PC-3 (cell line): ENCODE measurements around the gene PDE11A. TPM values are rescaled to one million over a fixed set of nuclear protein-coding genes. Genes with fewer than 3 reads are reported as not detected.

Source experiments
- ATAC-seq: fragments of 200-7000 bp; cut with Tn5 transposase; 2 replicates; pipeline ENCODE4 v1.9.1; 2020; ENCODE audit warnings: mild to moderate bottlenecking, moderate library complexity
- BruUV-seq: library from RNA; stranded (reverse); fragments of 400-500 nt; replicated peaks from 2 replicates; lab custom pipeline; 2021; lab: Mats Ljungman, UMichigan
- CTCF ChIA-PET: fragments of 300-600 bp; sonication (Branson Sonifier 250); formaldehyde crosslinking; loops from one replicate; lab custom pipeline; 2022; ENCODE audit warnings: antibody characterized with exemption; lab: Charles Lee
- POLR2A ChIA-PET: fragments of 300-600 bp; sonication (Branson Sonifier 250); formaldehyde crosslinking; loops from one replicate; lab custom pipeline; 2022; ENCODE audit warnings: antibody characterized with exemption; ENCODE audit not compliant: unreplicated experiment; lab: Charles Lee
- DNase-seq: peaks from one replicate; pipeline ENCODE4 v3.0.0-alpha.2; 2015
- H2AFZ ChIP-seq: fragments of 300-600 bp; sonication (generic); 2 replicates; pipeline ENCODE4 v1.6.0; 2016; ENCODE audit warnings: antibody characterized with exemption, low read length
- H3F3A ChIP-seq: fragments of 300-600 bp; sonication (generic); one replicate; pipeline ENCODE4 v1.6.0; 2017; ENCODE audit warnings: antibody characterized with exemption, low read length, control low read depth, mild to moderate bottlenecking; ENCODE audit not compliant: unreplicated experiment
- H3K27ac ChIP-seq: fragments of 300-600 bp; sonication (generic); 2 replicates; pipeline ENCODE4 v1.5.1; 2016; ENCODE audit warnings: mild to moderate bottlenecking, low read length
- H3K27me3 ChIP-seq: fragments of 300-600 bp; sonication (generic); 2 replicates; pipeline ENCODE4 v1.6.1; 2016; ENCODE audit warnings: low read length, mixed read lengths
- H3K36me3 ChIP-seq: fragments of 300-600 bp; sonication (generic); 2 replicates; pipeline ENCODE4 v1.6.1; 2016; ENCODE audit warnings: low read depth, mixed run types, low read length, mixed read lengths
- H3K4me1 ChIP-seq: fragments of 300-600 bp; sonication (generic); 2 replicates; pipeline ENCODE4 v1.5.1; 2016; ENCODE audit warnings: low read length; ENCODE audit not compliant: insufficient read depth
- H3K4me2 ChIP-seq: fragments of 300-600 bp; sonication (generic); 2 replicates; pipeline ENCODE4 v1.6.0; 2016; ENCODE audit warnings: low read length
- H3K4me3 ChIP-seq: fragments of 300-600 bp; sonication (generic); 2 replicates; pipeline ENCODE4 v1.5.1; 2016; ENCODE audit warnings: mild to moderate bottlenecking, low read length, mixed read lengths
- H3K79me2 ChIP-seq: fragments of 300-600 bp; sonication (generic); 2 replicates; pipeline ENCODE4 v1.6.1; 2017; ENCODE audit warnings: low read length, mixed read lengths
- H3K9ac ChIP-seq: fragments of 300-600 bp; sonication (generic); 2 replicates; pipeline ENCODE4 v1.6.0; 2016; ENCODE audit warnings: mild to moderate bottlenecking, low read length
- H3K9me2 ChIP-seq: fragments of 300-600 bp; sonication (generic); replicated peaks from 2 replicates; pipeline ENCODE4 v1.6.1; 2016; ENCODE audit warnings: mixed run types, low read length, mixed read lengths
- H3K9me3 ChIP-seq: fragments of 300-600 bp; sonication (generic); 2 replicates; pipeline ENCODE4 v1.6.1; 2016; ENCODE audit warnings: low read length, mixed read lengths
- H4K20me1 ChIP-seq: fragments of 300-600 bp; sonication (generic); 2 replicates; pipeline ENCODE4 v1.6.1; 2016; ENCODE audit warnings: low read length, mixed read lengths
- CTCF ChIP-seq: fragments of 300-600 bp; sonication (generic); conservative IDR thresholded peaks from 2 replicates; pipeline ENCODE4 v1.5.1; 2017; ENCODE audit warnings: antibody characterized with exemption, low read depth, mild to moderate bottlenecking, low read length
- EZH2 ChIP-seq: fragments of 300-600 bp; sonication (generic); IDR thresholded peaks from one replicate; pipeline ENCODE4 v1.6.1; 2017; ENCODE audit warnings: antibody characterized with exemption, mild to moderate bottlenecking, low read length; ENCODE audit not compliant: unreplicated experiment
- EZH2phosphoT487 ChIP-seq: fragments of 300-600 bp; sonication (generic); IDR thresholded peaks from 2 replicates; pipeline ENCODE4 v1.6.1; 2018; ENCODE audit warnings: mild to moderate bottlenecking, antibody characterized with exemption, low read length, borderline replicate concordance
- intact Hi-C: fragments of 100-400 bp; cut with micrococcal nuclease; formaldehyde crosslinking; loops from 2 replicates; pipeline ENCODE4 v1.9.0; 2023
- total RNA-seq: library from RNA; depleted of rRNA; stranded (reverse); fragments of >200 nt; gene quantifications from 2 replicates; pipeline ENCODE4 v1.2.3, GENCODE V29; 2014

Gene PDE11A
- total RNA-seq, 1 experiment from 2014 or later = 0.15 TPM

DNA sequence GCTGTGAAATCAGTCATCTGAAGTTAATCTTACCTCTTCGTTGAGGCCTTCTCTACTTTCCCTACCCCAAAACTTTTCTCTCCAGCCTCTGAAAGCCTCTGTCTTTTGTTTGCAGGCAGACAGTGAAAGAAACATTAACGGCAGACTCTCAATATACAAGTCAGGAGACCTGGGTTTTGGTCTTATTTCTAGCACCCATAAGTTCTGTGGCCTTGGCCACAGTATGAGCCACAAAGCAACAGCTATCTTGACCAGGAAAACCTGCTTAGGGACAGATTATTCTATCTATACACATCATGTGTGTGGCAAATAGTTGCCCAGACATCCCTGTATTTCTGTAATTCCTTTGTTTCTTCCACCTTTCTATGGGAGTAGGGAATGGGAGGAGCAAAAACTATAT, 361.7 kb downstream of the PDE11A start:
- BruUV-seq = no TSS peak
- H3K79me2 ChIP-seq = no peaks in the 10 kb centered on the region

GRCh38 chr2:177709986-177710401, 362.6 kb downstream of the PDE11A start:
- CTCF ChIA-PET = no interaction called here

More for the DNA sequence above, 361.7 kb downstream of the PDE11A start:
- Histone ChIP-seq H3F3A (no peaks in the 10 kb centered on the region), H3K9me3 (no peaks in the 10 kb centered on the region), H3K4me2 (no peak overlapping the region), H3K27me3 (peaks cover 80% of the 10 kb centered on the region), H3K4me1 (no peaks in the 10 kb centered on the region), H3K4me3 (no peak overlapping the region), H2AFZ (no peak overlapping the region), H3K9me2 (no peaks in the 10 kb centered on the region), H4K20me1 (no peaks in the 10 kb centered on the region), H3K36me3 (no peaks in the 10 kb centered on the region), H3K9ac (no peak overlapping the region), H3K27ac (no peak overlapping the region)
- TF ChIP-seq EZH2phosphoT487 (no peak), CTCF (no peak), EZH2 (no peak)
- POLR2A ChIA-PET = no interaction called here
- ATAC-seq (no peak), DNase-seq (no peak)
- intact Hi-C loops = no loop called here
- CTCF ChIA-PET = no interaction called here

More at GRCh38 chr2:177709986-177710401, 362.6 kb downstream of the PDE11A start:
- H3K9ac ChIP-seq = no peak overlapping the region
- DNase-seq (no peak), ATAC-seq (no peak)
- BruUV-seq = no TSS peak
- no peak overlapping the region for H3K27ac ChIP-seq
- H3K36me3 ChIP-seq = no peaks in the 10 kb centered on the region
- H4K20me1 ChIP-seq = no peaks in the 10 kb centered on the region
- TF ChIP-seq CTCF (no peak), EZH2phosphoT487 (no peak), EZH2 (no peak)
- intact Hi-C loops = no loop called here
- H3K4me1 ChIP-seq = no peaks in the 10 kb centered on the region
- no peaks in the 10 kb centered on the region for H3F3A ChIP-seq
- H3K4me2 ChIP-seq = no peak overlapping the region
- H3K9me3 ChIP-seq = no peaks in the 10 kb centered on the region
- H3K27me3 ChIP-seq = peaks cover 80% of the 10 kb centered on the region
- no peak overlapping the region for H3K4me3 ChIP-seq
- POLR2A ChIA-PET = no interaction called here
- no peak overlapping the region for H2AFZ ChIP-seq
- no peaks in the 10 kb centered on the region for H3K79me2 ChIP-seq
- H3K9me2 ChIP-seq = no peaks in the 10 kb centered on the region
